Psoas muscle (tissue), 8 donors: ENCODE measurements around the gene COL9A2. TPM values are rescaled to one million over a fixed set of nuclear protein-coding genes. Genes with fewer than 3 reads are reported as not detected.
A peak's percentile ranks its signal among the peaks of the same experiment; 100 is the strongest.

Experiments
- ATAC-seq, 4 donors: fragments of 200-7000 bp; cut with Tn5 transposase; one replicate each; pipeline ENCODE4 v1.9.1; 2020; ENCODE audit warnings: moderate library complexity in 3 of 4, mild to moderate bottlenecking in 2 of 4
- DNase-seq, 2 donors: peaks; one replicate each; pipeline ENCODE4 v3.0.0-alpha.2; 2020
- H3K27ac ChIP-seq: fragments of 200-600 bp; one replicate; pipeline ENCODE4 v1.8.0; 2022
- H3K27me3 ChIP-seq, 3 donors: fragments of 200-600 bp in 1 of 3; one replicate each; pipeline versions ENCODE4 v1.6.1 to v1.8.0; 2013 to 2022; ENCODE audit warnings: low read length in 2 of 3, mild to moderate bottlenecking in 2 of 3, moderate library complexity in 1 of 3; ENCODE audit not compliant: insufficient read depth in 3 of 3
- H3K36me3 ChIP-seq, 2 donors: fragments of 200-600 bp in 1 of 2; one replicate each; pipeline versions ENCODE4 v1.6.1 to v1.8.0; 2013 to 2022; ENCODE audit warnings: low read depth in 1 of 2, mild to moderate bottlenecking in 1 of 2, moderate library complexity in 1 of 2; ENCODE audit not compliant: insufficient read depth in 1 of 2
- H3K4me1 ChIP-seq: fragments of 200-600 bp; one replicate; pipeline ENCODE4 v1.8.0; 2022
- H3K4me3 ChIP-seq: fragments of 200-600 bp; one replicate; pipeline ENCODE4 v1.8.0; 2022; ENCODE audit warnings: mild to moderate bottlenecking
- H3K9me3 ChIP-seq: fragments of 200-600 bp; one replicate; pipeline ENCODE4 v1.8.0; 2022
- WGBS, 3 donors: extraction: QIAGEN DNeasy Blood & Tissue Kit; methylation state at CpG; one replicate each; pipeline versions ENCODE4 v1.1.6 to v1.1.7; 2013; 5-methylcytosine and 5-hydroxymethylcytosine counted together
- intact Hi-C, 2 donors: fragments of 100-400 bp; cut with DNase I; formaldehyde crosslinking; loops; one replicate each; pipeline versions ENCODE4 v1.11.0 to v1.14.2; 2022
- polyA plus RNA-seq, 3 donors: library from polyadenylated mRNA; stranded (reverse); fragments of 200-250 nt; gene quantifications; one replicate each; pipeline ENCODE4 v1.2.3, GENCODE V29; 2013
- total RNA-seq, 4 donors: library from RNA; stranded (reverse); fragmentation: NEBNext Ultra II Directional in 2 of 4; extraction: Animal tissue kit (Norgen Biotek cat#: 25700) in 2 of 4; gene quantifications; one replicate each; pipeline versions ENCODE4 v1.2.1 to v1.2.4, GENCODE V29; 2021 to 2023
- TF ChIP-seq, protein P1 (sequence below): fragments of 200-600 bp; IDR thresholded peaks from one replicate; pipeline ENCODE4 v1.8.0; 2022; ENCODE audit warnings: antibody characterized with exemption
- donor health status: healthy with polysubstance abuse.
- donor health status: DM: no; HTN: no; CAD: no; lungs with moderate emphysema.
- donor health status: Bipolar disorder and iron deficiency.
- donor health status: healthy.
- donor health status: DM: yes; HTN: yes; CAD: no.
- donor health status: DM: no; HTN: no; CAD: no.
- donor health status: DM: no; HTN: no; CAD: no.
- donor health status: DM: yes; HTN: yes; CAD: no.

COL9A2 gene
- total and polyA plus RNA-seq, 7 donors = 0.06 to 0.21 (median 0.16) TPM; not detected in 1

DNA sequence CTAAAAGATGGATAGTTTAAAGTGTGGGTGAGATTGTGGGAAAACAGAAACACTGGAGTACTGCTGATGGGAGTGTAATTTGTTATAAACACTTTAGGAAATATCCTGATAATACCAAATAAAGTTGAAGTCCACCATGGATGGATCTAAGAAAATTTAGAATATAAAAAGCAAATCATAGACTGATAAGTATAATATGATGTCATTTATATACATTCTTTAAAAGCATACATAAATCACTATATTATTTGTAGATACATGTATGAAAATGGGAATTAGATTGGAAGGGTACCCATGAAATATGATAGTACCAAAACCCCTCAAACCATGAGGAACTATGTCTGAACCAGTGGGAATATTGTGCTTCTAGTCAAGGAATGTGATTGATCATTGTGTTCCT is 51.2 kb downstream of the COL9A2 start:
- intact Hi-C loops = no loop called here
- H3K4me1 ChIP-seq = peaks cover 35% of the 10 kb centered on the region
- no peak overlapping the region for H3K27ac ChIP-seq
- DNase-seq = no peak
- no peaks in the 10 kb centered on the region for H3K9me3 ChIP-seq
- ATAC-seq = no peak
- no peaks in the 10 kb centered on the region for H3K27me3 ChIP-seq
- no peak overlapping the region for H3K4me3 ChIP-seq
- TF ChIP-seq, protein P1, sequence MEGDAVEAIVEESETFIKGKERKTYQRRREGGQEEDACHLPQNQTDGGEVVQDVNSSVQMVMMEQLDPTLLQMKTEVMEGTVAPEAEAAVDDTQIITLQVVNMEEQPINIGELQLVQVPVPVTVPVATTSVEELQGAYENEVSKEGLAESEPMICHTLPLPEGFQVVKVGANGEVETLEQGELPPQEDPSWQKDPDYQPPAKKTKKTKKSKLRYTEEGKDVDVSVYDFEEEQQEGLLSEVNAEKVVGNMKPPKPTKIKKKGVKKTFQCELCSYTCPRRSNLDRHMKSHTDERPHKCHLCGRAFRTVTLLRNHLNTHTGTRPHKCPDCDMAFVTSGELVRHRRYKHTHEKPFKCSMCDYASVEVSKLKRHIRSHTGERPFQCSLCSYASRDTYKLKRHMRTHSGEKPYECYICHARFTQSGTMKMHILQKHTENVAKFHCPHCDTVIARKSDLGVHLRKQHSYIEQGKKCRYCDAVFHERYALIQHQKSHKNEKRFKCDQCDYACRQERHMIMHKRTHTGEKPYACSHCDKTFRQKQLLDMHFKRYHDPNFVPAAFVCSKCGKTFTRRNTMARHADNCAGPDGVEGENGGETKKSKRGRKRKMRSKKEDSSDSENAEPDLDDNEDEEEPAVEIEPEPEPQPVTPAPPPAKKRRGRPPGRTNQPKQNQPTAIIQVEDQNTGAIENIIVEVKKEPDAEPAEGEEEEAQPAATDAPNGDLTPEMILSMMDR = no peak
- peaks cover 4 to 82% of the 10 kb centered on the region in 2 donors for H3K36me3 ChIP-seq

DNA sequence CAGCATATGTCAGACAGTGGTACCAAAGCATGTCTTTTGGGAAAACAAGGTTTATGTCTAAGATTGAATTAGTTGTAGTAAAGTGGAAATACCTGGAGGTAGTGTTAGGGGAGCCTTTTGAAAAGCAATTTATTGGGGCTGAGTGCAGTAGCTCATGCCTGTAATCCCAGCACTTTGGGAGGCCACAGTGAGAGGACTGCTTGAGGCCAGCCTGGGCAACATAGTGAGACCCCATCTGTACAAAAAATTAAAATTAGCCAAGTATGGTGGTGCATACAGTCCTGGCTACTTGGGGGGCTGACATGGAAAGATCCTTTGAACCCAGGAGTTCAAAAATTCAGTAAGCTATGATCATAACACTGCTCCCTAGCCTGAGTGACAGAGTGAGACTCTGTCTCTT is 51.8 kb downstream of the COL9A2 start:
- no peak for DNase-seq
- peaks cover 36% of the 10 kb centered on the region for H3K4me1 ChIP-seq
- TF ChIP-seq, protein P1 = no peak
- no peaks in the 10 kb centered on the region for H3K9me3 ChIP-seq
- H3K4me3 ChIP-seq = no peak overlapping the region
- no peak for ATAC-seq
- intact Hi-C loops = no loop called here
- H3K27ac ChIP-seq = no peak overlapping the region
- H3K27me3 ChIP-seq = no peaks in the 10 kb centered on the region
- peaks cover 7 to 82% of the 10 kb centered on the region in 2 donors for H3K36me3 ChIP-seq

DNA sequence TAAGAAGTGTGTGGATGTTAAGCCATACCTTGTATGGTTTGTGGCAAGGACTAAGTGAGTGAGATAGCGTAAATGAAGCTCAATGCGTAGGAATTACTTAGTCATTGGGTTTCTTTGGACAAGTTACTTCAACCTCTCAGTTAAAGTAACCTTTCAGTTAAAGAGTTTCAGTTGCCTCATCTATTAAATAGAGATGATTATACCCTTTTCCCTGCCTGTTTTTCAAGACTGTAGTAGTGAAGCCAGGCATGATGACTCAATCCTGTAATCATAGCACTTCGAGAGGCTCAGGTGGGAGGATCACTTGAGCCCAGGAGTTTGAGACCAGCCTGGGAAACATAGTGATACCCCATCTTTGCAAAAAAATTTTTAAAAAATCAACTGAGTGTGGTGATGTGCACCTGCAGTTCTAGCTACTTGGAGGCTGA is 52.7 kb downstream of the COL9A2 start:
- 85 to 90% (median 87%) methylated on average over 3 of the region's 3 CpGs for WGBS, 3 donors
- Histone ChIP-seq H3K4me1 (peaks cover 46% of the 10 kb centered on the region), H3K4me3 (no peak overlapping the region), H3K36me3 (peaks cover 7 to 81% of the 10 kb centered on the region in 2 donors), H3K27me3 (no peaks in the 10 kb centered on the region), H3K27ac (no peak overlapping the region), H3K9me3 (no peaks in the 10 kb centered on the region)
- TF ChIP-seq, protein P1 = no peak
- ATAC-seq = peak in 1 of 4 donors; percentile 20
- no peak for DNase-seq
- intact Hi-C loops = no loop called here

DNA sequence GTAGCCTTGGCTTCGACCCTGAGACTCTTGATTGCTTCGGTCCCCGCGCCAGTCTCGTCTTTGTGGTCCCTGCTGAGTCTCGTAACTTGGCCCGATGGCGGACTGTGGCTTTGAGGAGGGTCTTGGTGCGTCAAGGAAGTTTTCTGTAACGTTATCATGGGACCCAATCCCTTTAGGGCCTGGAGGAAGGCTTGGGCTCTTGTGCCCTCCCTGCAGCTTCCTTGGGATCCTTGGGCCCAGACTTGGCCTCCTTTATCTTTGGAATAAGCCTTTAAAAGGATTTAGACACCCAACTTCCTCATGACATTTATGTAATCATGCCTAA is 58.7 kb downstream of the COL9A2 start:
- peaks cover 53% of the 10 kb centered on the region for H3K4me1 ChIP-seq
- H3K36me3 ChIP-seq = peaks cover 7 to 38% of the 10 kb centered on the region in 2 donors
- intact Hi-C loops = loop anchor here (5.0 to 10.0 kb wide), 3 partner anchors 94 to 214 kb away; partner anchors contain the start of genes RLF (in 2 of the 2) and CAP1 (in 1 of the 2)
- TF ChIP-seq, protein P1 = no peak
- DNase-seq (no peak), ATAC-seq (peak in 1 of 4 donors; percentile 8)
- H3K27me3 ChIP-seq = no peaks in the 10 kb centered on the region
- WGBS, 3 donors = 0 to 1% (median 0%) methylated on average over 10 of the region's 10 CpGs
- H3K4me3 ChIP-seq = peak overlapping the region; percentile 90
- no peaks in the 10 kb centered on the region for H3K9me3 ChIP-seq
- H3K27ac ChIP-seq = peak overlapping the region; percentile 92
